GM18858 (cell line): Measurements from ENCODE around the gene ELANE.

Source experiments
- ATAC-seq: cut with Tn5 transposase; IDR thresholded peaks from one replicate; pipeline ENCODE4 v1.9.1; 2021; ENCODE audit not compliant: unreplicated experiment

ELANE gene

DNA sequence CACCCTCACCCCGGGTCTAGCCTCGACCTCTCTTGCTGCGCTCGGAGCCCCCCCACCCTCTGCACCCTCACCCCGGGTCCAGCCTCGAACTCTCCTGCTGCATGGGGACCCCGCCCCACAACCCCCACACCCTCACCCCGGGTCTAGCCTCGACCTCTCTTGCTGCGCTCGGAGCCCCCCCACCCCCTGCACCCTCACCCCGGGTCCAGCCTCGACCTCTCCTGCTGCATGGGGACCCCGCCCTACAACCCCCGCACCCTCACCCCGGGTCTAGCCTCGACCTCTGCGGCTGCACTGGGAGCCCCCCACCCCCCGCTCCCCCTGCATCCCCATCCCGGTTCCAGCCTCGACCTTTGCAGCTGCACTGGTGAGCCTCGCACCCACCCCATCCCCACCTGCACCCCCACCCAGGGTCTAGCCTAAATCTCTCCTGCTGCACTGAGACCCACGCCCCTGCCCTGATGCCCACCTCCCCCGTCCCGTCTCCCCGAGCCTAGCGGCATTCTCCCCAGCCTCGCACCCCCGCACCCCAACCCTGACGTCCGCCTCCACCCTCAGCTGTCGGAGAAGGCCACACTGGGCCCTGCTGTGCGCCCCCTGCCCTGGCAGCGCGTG, 9.1 kb downstream of the ELANE start:
- no peak for ATAC-seq

GRCh38 chr19:861756-862580, 9.9 kb downstream of the ELANE start:
- no peak for ATAC-seq

DNA sequence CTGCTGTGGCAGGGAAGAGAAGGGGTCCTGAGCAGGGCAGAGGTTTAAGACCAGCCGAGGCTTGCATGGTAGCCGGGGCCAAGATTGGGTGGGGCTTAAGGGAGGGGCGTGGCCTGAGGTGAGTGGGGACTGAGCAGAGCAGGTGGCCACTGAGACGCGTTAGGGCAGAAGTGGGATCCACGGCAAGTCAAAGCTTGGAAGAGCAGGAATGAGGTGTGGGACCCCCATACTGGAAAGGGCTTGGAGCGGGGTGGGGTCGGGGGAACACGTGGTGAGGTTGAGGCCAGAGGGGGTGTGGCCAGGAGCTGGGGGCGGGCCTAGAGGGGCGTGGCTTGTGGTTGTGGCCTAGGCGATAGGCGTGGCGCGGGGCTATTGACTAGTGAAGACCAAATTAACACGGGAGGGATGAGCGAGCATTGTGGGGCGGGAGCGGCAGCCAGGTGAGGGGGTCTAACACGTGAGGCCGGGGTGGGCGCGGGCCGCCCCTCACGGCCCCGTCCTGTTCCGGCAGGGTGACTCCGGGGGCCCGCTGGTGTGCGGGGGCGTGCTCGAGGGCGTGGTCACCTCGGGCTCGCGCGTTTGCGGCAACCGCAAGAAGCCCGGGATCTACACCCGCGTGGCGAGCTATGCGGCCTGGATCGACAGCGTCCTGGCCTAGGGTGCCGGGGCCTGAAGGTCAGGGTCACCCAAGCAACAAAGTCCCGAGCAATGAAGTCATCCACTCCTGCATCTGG, 10.6 kb downstream of the ELANE start:
- no peak for ATAC-seq

GRCh38 chr19:863315-863620, 11.2 kb downstream of the ELANE start:
- ATAC-seq, result no peak

DNA sequence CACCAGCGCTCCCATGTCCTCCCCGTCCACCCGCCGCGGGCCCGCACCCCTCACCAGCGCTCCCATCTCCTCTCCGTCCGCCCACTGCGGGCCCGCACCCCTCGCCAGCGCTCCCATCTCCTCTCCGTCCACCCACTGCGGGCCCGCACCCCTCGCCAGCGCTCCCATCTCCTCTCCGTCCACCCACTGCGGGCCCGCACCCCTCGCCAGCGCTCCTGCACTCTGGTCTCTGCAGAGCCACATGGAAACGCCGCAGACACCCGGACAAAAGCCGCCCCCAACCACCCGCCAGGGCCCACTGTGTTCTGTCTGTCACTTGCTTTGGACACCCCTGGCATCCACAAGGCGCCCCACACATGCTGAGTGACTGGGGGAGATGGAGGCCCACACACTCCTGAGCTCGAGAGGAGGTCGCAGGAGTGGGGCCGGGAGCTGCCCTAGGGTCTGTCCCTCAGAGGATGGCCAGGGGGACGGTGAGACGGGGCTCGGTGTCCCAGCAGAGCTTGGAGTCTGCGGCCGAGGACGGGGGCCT, 14.7 kb downstream of the ELANE start:
- ATAC-seq, result no peak

DNA sequence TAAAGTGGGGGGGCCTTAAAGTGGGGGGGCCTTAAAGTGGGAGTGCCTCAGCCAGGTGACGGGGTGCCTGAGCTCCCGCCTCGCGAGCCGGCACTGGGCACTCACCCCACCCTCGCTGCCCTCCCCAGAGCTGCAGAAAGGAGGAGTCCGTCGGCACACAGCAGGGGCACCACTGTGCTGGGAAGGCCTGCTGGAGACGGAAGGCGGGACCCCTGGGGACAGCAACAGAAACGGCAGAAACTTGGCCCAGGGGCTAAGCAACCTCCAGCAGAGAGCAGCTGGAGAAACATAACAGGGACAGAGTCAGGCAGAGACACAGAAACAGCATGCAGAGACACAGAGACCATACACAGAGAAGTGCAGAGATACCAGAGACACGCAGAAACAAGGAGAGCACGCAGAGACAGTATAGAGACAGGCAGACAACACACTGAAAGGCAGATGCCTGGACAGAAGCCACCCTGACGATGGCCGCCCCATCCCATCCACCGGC, 15.2 kb downstream of the ELANE start:
- no peak for ATAC-seq

GRCh38 chr19:867855-868457, 15.9 kb downstream of the ELANE start:
- ATAC-seq, result no peak

GRCh38 chr19:868458-869244, 16.5 kb downstream of the ELANE start:
- no peak for ATAC-seq

DNA sequence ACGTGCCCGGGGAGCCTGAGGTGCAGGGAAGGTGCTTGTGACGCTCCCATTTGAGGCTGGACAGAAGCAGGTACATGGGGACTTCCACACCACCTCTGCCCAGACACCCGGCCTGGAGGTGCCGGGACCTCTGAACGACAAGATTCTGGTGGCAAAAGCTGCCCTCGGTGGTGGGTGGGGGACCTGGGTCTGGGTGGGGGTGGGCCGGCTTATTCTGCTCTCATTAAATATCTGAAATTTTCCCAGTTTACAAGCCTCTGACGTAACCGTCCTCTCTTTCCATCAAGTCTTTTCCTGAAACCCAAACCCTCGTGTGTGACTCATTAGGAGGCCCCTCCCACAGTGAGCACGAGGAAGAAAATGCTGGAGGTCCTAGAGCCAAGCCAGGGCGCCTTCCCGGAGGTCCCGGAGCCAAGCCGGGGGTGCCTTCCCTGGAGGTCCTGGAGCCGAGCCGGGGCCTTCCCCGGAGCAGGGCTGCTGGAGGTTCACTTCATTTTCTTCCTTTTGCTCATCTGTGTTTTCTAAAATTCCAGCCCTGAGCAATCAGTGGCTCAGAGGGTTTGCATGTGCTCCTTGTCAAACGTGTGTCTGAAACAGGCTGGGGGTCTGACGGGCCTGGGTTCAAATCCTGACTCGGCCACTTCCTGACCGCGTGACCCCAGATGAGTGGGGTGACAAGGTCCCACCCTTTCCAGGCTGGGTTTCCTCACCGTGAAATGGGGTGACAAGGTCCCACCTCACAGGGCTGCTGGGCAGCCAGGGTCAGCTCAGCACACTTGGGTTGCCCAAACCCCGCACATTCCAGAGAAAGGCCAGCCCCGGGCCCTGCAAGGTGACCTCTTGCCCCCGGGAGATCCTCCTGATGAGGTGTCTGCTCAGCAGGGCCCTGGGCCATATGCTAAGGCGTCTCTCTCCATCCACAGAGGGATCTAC, 17.4 kb downstream of the ELANE start:
- no peak for ATAC-seq

DNA sequence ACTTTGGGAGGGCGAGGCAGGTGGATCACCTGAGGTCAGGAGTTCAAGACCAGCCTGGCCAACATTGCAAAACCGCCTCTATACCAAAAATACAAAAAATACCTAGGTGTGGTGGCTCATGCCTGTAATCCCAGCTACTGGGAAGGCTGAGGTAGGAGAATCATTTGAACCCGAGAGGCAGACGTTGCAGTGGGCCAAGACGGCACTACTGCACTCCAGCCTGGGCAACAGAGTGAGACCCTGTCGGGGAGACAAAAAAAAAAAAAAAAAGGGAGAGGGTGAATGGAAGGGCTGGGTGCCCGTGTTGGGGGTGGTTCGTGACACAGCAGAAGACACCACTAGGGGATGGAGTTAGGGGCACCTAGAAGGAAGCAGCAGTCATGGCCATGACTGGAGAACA, 18.2 kb downstream of the ELANE start:
- no peak for ATAC-seq

DNA sequence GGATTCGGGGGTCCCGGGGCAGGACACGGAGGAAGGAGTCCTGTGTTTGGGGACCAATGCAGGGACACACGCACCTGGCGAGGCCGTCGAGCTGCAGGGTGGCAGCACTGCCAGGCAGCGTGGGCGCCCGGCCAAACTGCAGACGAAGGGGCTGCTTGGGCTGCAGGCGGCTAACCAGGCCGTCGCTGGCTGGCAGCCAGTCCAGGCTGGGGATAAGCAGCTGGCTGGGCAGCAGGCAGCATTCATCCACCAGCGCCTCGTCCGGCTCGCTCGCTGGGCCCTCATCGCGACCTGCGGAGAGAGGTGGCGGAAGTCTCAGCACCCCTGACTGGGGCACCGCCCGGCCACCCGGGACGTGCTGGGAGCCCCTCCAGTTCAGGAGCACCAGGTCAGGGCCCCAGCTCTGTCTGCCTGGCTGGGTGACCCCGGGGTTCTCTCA, 18.9 kb downstream of the ELANE start:
- no peak for ATAC-seq

DNA sequence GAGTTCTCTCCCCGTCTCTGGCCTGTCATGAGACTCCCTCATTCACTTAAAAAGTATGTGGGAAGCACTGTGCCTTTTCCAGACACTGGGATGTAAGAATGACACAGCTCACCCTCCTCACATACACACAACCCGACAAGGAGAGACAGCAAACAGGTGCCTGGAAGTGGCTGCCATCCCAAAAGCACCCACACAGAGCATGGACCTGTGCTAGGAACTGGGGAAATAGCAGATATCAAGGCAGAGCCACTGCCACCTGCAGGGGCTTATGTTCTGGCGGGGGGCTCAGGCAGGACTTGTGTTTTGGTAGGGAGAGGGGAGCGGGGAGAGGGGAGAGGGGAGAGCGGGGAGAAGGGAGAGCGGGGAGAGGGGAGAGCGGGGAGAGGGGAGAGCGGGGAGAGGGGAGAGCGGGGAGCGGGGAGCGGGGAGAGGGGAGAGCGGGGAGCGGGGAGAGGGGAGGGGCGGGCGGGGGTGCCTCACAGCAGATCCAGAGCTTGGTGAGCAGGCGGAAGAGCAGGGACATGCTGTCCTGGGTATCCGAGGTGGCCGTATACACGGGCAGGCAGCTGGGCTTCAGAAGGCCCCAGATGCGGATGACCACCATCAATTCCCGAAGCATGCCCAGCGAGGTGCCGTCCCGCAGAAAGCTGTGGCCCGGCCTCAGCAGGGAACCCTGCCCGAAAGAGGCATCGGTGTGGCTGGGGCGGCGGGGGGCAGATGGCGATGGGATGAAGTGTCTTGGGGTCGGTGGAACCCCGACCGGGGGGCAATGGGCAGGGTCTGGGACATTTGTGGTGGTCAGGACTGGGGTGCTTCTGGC, 19.6 kb downstream of the ELANE start:
- no peak for ATAC-seq

GRCh38 chr19:872266-872951, 20.3 kb downstream of the ELANE start:
- ATAC-seq, result no peak

- ATAC-seq, result no peak
Measured at GRCh38 chr19:873084-873483, 21.0 kb downstream of the ELANE start.

DNA sequence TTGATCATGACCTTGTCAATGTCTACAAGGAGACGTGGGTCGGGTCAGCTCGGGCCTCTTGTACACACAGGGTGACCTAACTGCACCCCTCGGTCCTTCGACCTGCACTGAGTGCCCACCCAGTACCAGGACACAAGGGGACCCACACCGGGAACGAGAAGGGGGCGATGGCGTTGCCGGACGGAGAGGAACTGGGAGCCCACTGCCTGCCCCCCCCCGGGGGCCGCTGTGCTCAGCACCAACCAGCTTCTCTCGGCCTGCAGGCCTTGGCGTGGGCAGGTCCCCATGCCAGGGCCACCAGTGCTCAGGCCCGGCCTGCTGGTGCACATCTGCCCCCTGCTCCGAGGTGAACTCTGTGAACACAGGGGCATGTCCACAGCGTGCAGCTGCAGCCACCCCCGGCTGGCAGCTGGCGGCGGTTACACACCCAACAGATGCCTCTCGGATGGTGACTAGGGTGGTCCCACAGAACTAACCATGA, 21.5 kb downstream of the ELANE start:
- no peak for ATAC-seq

GRCh38 chr19:875265-875879, 23.3 kb downstream of the ELANE start:
- no peak for ATAC-seq

DNA sequence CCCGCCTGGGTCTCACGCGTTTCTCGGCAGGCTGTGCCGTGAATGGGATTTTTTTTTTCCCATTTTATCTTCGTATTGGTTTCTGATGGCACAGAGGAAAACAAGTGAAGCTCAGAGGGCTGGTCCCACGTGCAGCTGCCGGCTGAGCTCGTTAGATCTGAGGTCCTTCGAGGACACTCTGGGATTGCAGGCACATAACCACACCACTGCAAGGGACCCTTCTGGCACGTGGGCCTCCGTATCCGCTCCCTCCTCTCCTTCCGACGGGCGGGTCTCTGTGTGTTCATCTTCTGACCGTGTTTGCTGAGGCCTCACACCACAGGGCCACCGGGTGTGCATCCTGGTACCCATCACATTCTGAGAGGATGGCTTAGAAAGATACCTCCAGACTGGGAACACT, 24.0 kb downstream of the ELANE start:
- ATAC-seq, result no peak
